GM23248 (cell line): ENCODE measurements around the gene ANKH. TPM values are rescaled to one million over a fixed set of nuclear protein-coding genes. Genes with fewer than 3 reads are reported as not detected.

Experiments
- DNase-seq: peaks from one replicate; pipeline ENCODE4 v3.0.0-alpha.2; 2015
- H2AFZ ChIP-seq: fragments of 200-600 bp; sonication (generic); 2 replicates; pipeline ENCODE4 v1.6.1; 2016; ENCODE audit warnings: antibody characterized with exemption
- H3F3A ChIP-seq: fragments of 200-600 bp; sonication (generic); 2 replicates; pipeline ENCODE4 v1.6.1; 2016; ENCODE audit warnings: mild to moderate bottlenecking, antibody characterized with exemption, mixed run types; ENCODE audit not compliant: insufficient read depth
- H3K27ac ChIP-seq: fragments of 200-600 bp; sonication (generic); 2 replicates; pipeline ENCODE4 v1.5.1; 2016; ENCODE audit warnings: mild to moderate bottlenecking
- H3K27me3 ChIP-seq: fragments of 200-600 bp; sonication (generic); replicated peaks from 2 replicates; pipeline ENCODE4 v1.6.1; 2016; ENCODE audit warnings: mild to moderate bottlenecking; ENCODE audit not compliant: insufficient read depth
- H3K36me3 ChIP-seq: fragments of 200-600 bp; sonication (generic); 2 replicates; pipeline ENCODE4 v1.6.1; 2016; ENCODE audit warnings: low read depth, mild to moderate bottlenecking
- H3K4me1 ChIP-seq: fragments of 200-600 bp; sonication (generic); 2 replicates; pipeline ENCODE4 v1.6.1; 2016; ENCODE audit warnings: mild to moderate bottlenecking; ENCODE audit not compliant: insufficient read depth
- H3K4me2 ChIP-seq: fragments of 200-600 bp; sonication (generic); one replicate; pipeline ENCODE4 v1.6.1; 2016; ENCODE audit warnings: mild to moderate bottlenecking; ENCODE audit not compliant: unreplicated experiment
- H3K4me3 ChIP-seq: fragments of 200-600 bp; sonication (generic); 2 replicates; pipeline ENCODE4 v1.5.1; 2016; ENCODE audit warnings: mild to moderate bottlenecking
- H3K79me2 ChIP-seq: fragments of 200-600 bp; sonication (generic); 2 replicates; pipeline ENCODE4 v1.6.1; 2016; ENCODE audit warnings: mild to moderate bottlenecking; ENCODE audit not compliant: insufficient read depth
- H3K9ac ChIP-seq: fragments of 200-600 bp; sonication (generic); 2 replicates; pipeline ENCODE4 v1.6.1; 2016; ENCODE audit warnings: mild to moderate bottlenecking
- H3K9me2 ChIP-seq: fragments of 200-600 bp; sonication (generic); 2 replicates; pipeline ENCODE4 v1.6.1; 2016; ENCODE audit warnings: mixed run types, mild to moderate bottlenecking, moderate library complexity; ENCODE audit not compliant: insufficient read depth
- H3K9me3 ChIP-seq: fragments of 200-600 bp; sonication (generic); one replicate; pipeline ENCODE4 v1.6.1; 2017; ENCODE audit warnings: low read depth
- H4K20me1 ChIP-seq: fragments of 200-600 bp; sonication (generic); 2 replicates; pipeline ENCODE4 v1.6.0; 2016; ENCODE audit not compliant: insufficient read depth
- EZH2 ChIP-seq: fragments of 200-600 bp; sonication (generic); IDR thresholded peaks from 2 replicates; pipeline ENCODE4 v1.6.1; 2018; ENCODE audit warnings: antibody characterized with exemption, mild to moderate bottlenecking; ENCODE audit not compliant: insufficient read depth, poor library complexity, severe bottlenecking
- EZH2phosphoT487 ChIP-seq: fragments of 200-600 bp; sonication (generic); IDR thresholded peaks from 2 replicates; pipeline ENCODE4 v1.6.1; 2018; ENCODE audit warnings: antibody characterized with exemption, moderate library complexity, mild to moderate bottlenecking, low read depth; ENCODE audit not compliant: insufficient read depth
- WGBS, 2 experiments: methylation state at CpG; one replicate each; pipeline ENCODE4 v1.1.6; 2015 to 2017; ENCODE audit warnings: low lambda C conversion rate in 2 of 2, low coverage in 1 of 2; ENCODE audit errors: missing lambda C conversion rate in 2 of 2; 5-methylcytosine and 5-hydroxymethylcytosine counted together
- in situ Hi-C: fragments of 300-500 bp; cut with MboI; formaldehyde crosslinking; loops from 2 replicates; pipeline ENCODE4 v1.15.0; 2020
- polyA plus RNA-seq: library from polyadenylated mRNA; unstranded; fragments of >200 nt; fragmentation: Nextera tagmentation; extraction: Ambion mirVana; gene quantifications from 2 replicates; pipeline ENCODE4 v1.2.1, GENCODE V29; 2016
- total RNA-seq: library from RNA; depleted of rRNA; stranded (reverse); fragments of >200 nt; shearing (Covaris generic); gene quantifications from 2 replicates; pipeline ENCODE4 v1.2.3, GENCODE V29; 2014

Gene ANKH
- total and polyA plus RNA-seq, 2 experiments from 2014 or later: 45.9 to 47.6 TPM

DNA sequence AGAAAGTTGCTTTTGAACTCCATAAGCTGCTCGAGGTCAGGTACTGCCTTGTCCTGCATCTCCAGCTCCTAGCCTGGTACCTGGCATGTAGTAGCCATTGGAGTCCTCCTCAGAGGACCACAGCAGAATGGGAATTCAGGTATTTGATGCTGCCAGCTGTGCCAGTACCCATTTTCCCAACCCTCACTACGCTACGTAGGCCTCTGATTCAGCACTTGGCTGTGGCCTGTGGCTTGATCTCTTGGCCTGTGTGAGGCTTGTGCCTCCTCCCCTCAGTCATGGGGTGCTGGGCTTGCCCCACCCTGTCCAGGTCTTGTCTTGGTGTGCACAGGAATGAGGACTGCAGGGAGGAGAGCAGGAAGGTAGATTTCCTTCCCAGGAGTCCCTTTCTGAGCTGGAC lies 195.3 kb downstream of the ANKH start:
- no peak for TF ChIP-seq EZH2
- TF ChIP-seq EZH2phosphoT487: no peak
- H3K4me3 ChIP-seq: no peak overlapping the region
- no peaks in the 10 kb centered on the region for H3K9me3 ChIP-seq
- WGBS, 2 experiments: 78 to 90% methylated on average over 3 of the region's 3 CpGs
- H2AFZ ChIP-seq: no peak overlapping the region
- no peaks in the 10 kb centered on the region for H3K9me2 ChIP-seq
- no peak overlapping the region for H3K4me2 ChIP-seq
- no peak overlapping the region for H3K9ac ChIP-seq
- DNase-seq: peak; percentile 52
- H3K27ac ChIP-seq: no peak overlapping the region
- peaks cover 4% of the 10 kb centered on the region; the same call in 1 of the 2 replicates for H3K36me3 ChIP-seq
- peaks cover 88% of the 10 kb centered on the region for H3K79me2 ChIP-seq
- peaks cover 14% of the 10 kb centered on the region for H3K4me1 ChIP-seq
- peaks cover 13% of the 10 kb centered on the region for H4K20me1 ChIP-seq
- in situ Hi-C loops: no loop called here
- no peaks in the 10 kb centered on the region for H3K27me3 ChIP-seq
- H3F3A ChIP-seq: 0 out of 2 replicates have a peak, but pooled peaks cover 4% of the 10 kb centered on the region

DNA sequence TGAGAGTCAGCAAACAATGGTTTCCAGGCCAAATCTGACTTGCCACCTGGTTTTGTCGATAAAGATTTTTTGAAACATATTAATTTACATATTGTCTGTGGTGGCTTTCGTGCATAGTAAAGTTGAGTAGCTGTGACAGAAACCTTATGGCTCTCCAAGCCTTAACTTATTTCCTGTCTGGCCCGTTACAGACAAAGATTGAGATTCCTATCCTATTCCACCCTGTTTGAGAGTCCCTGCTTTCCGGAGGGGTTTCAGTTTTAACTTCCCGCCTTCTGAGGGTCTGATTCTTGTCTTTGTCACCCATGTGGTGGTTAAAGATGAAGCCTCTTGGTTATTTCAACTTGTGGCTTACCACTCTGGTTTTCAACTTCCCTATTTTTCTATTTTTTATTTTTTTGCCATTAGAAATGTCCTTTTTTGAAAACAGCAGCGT lies 195.7 kb downstream of the ANKH start:
- no peak for TF ChIP-seq EZH2phosphoT487
- no peak for TF ChIP-seq EZH2
- 84 to 87% methylated on average over 6 of the region's 6 CpGs for WGBS, 2 experiments
- H3K9ac ChIP-seq: no peak overlapping the region
- H3K4me2 ChIP-seq: no peak overlapping the region
- no peak overlapping the region for H2AFZ ChIP-seq
- peaks cover 4% of the 10 kb centered on the region; the same call in 1 of the 2 replicates for H3K36me3 ChIP-seq
- H3K4me1 ChIP-seq: peaks cover 14% of the 10 kb centered on the region
- H3K79me2 ChIP-seq: peaks cover 92% of the 10 kb centered on the region
- DNase-seq: no peak
- no peaks in the 10 kb centered on the region for H3K9me3 ChIP-seq
- H3K27ac ChIP-seq: no peak overlapping the region
- peaks cover 15% of the 10 kb centered on the region for H4K20me1 ChIP-seq
- in situ Hi-C loops: no loop called here
- H3K4me3 ChIP-seq: no peak overlapping the region
- no peaks in the 10 kb centered on the region for H3K9me2 ChIP-seq
- H3F3A ChIP-seq: 0 out of 2 replicates have a peak, but pooled peaks cover 4% of the 10 kb centered on the region
- H3K27me3 ChIP-seq: no peaks in the 10 kb centered on the region

GRCh38 chr5:14674983-14675854 lies 196.4 kb downstream of the ANKH start:
- Histone ChIP-seq H3K4me2 (no peak overlapping the region), H3K4me1 (peaks cover 14% of the 10 kb centered on the region), H3K79me2 (peaks cover 96% of the 10 kb centered on the region), H3K27ac (no peak overlapping the region), H3K4me3 (no peak overlapping the region), H2AFZ (no peak overlapping the region), H3K9me2 (no peaks in the 10 kb centered on the region), H3K9ac (no peak overlapping the region), H3K27me3 (no peaks in the 10 kb centered on the region), H4K20me1 (peaks cover 17% of the 10 kb centered on the region), H3F3A (0 out of 2 replicates have a peak, but pooled peaks cover 4% of the 10 kb centered on the region), H3K36me3 (peaks cover 4% of the 10 kb centered on the region; the same call in 1 of the 2 replicates), H3K9me3 (no peaks in the 10 kb centered on the region)
- WGBS, 2 experiments: 96 to 99% methylated on average over 8 of the region's 8 CpGs
- in situ Hi-C loops: no loop called here
- DNase-seq: no peak
- TF ChIP-seq EZH2 (no peak), EZH2phosphoT487 (no peak)

- no peaks in the 10 kb centered on the region for H3K27me3 ChIP-seq
- H3K4me3 ChIP-seq: no peak overlapping the region
- no peak overlapping the region for H3K27ac ChIP-seq
- no peak for DNase-seq
- H3K9me2 ChIP-seq: no peaks in the 10 kb centered on the region
- H3K4me2 ChIP-seq: no peak overlapping the region
- H3K9ac ChIP-seq: no peak overlapping the region
- TF ChIP-seq EZH2 (no peak), EZH2phosphoT487 (no peak)
- H4K20me1 ChIP-seq: peaks cover 17% of the 10 kb centered on the region
- in situ Hi-C loops: no loop called here
- peaks cover 100% of the 10 kb centered on the region for H3K79me2 ChIP-seq
- 70 to 79% methylated on average over 3 of the region's 3 CpGs for whole genome bisulfite sequencing, 2 experiments
- H3K4me1 ChIP-seq: peaks cover 20% of the 10 kb centered on the region
- no peaks in the 10 kb centered on the region for H3K9me3 ChIP-seq
- no peak overlapping the region for H2AFZ ChIP-seq
- peaks cover 4% of the 10 kb centered on the region; the same call in 1 of the 2 replicates for H3K36me3 ChIP-seq
- H3F3A ChIP-seq: 0 out of 2 replicates have a peak, but pooled peaks cover 4% of the 10 kb centered on the region
Observed at GRCh38 chr5:14673443-14673842, 198.1 kb downstream of the ANKH start.
